Left ventricle myocardium inferior (tissue), 1 donor: ENCODE data around the gene DPH6. TPM values are rescaled to one million over a fixed set of nuclear protein-coding genes. Genes with fewer than 3 reads are reported as not detected.
"Not testable (repeated sequence)": the region's sequence is repeated elsewhere in the genome, so short reads cannot be mapped to it uniquely, and the experiment has no call there.

ENCODE experiments used
- DNase-seq: peaks from one replicate; pipeline ENCODE4 v3.0.0-alpha.2; 2020
- H3K27ac ChIP-seq: fragments of 200-600 bp; replicated peaks from 2 replicates; pipeline ENCODE4 v1.8.0; 2021
- H3K27me3 ChIP-seq: fragments of 200-600 bp; 2 replicates; pipeline ENCODE4 v1.8.0; 2021; ENCODE audit warnings: low read depth
- H3K36me3 ChIP-seq: fragments of 200-600 bp; 2 replicates; pipeline ENCODE4 v1.8.0; 2021
- H3K4me1 ChIP-seq: fragments of 200-600 bp; 2 replicates; pipeline ENCODE4 v1.8.0; 2021
- H3K4me3 ChIP-seq: fragments of 200-600 bp; 2 replicates; pipeline ENCODE4 v1.8.0; 2021; ENCODE audit warnings: mild to moderate bottlenecking, moderate library complexity
- H3K9me3 ChIP-seq: fragments of 200-600 bp; replicated peaks from 2 replicates; pipeline ENCODE4 v1.8.0; 2021
- CTCF ChIP-seq: fragments of 200-600 bp; IDR thresholded peaks from 2 replicates; pipeline ENCODE4 v1.8.0; 2021; ENCODE audit warnings: antibody characterized with exemption, mild to moderate bottlenecking, borderline replicate concordance
- intact Hi-C: fragments of 100-400 bp; cut with micrococcal nuclease; formaldehyde crosslinking; loops from one replicate; pipeline ENCODE4 v1.11.0; 2022
- total RNA-seq: library from RNA; stranded (reverse); fragmentation: NEBNext Ultra II Directional; extraction: Animal tissue kit (Norgen Biotek cat#: 25700); gene quantifications from one replicate; pipeline ENCODE4 v1.2.1, GENCODE V29; 2021
- donor health status: DM: no; HTN: yes; CAD: no; lungs with severe emphysema.

DPH6 gene
- total RNA-seq, 1 donor from 2014 or later: 13.9 TPM

GRCh38 chr15:35330916-35331315 is 215.0 kb downstream of the DPH6 start:
- H3K27me3 ChIP-seq: no peaks in the 10 kb centered on the region
- no peak overlapping the region for H3K27ac ChIP-seq
- intact Hi-C loops: no loop called here
- peaks cover 8% of the 10 kb centered on the region for H3K9me3 ChIP-seq
- no peaks in the 10 kb centered on the region for H3K4me1 ChIP-seq
- no peak overlapping the region for H3K4me3 ChIP-seq
- DNase-seq: no peak
- H3K36me3 ChIP-seq: no peaks in the 10 kb centered on the region
- no peak for TF ChIP-seq CTCF

- Histone ChIP-seq H3K4me3 (no peak overlapping the region), H3K36me3 (no peaks in the 10 kb centered on the region), H3K27ac (no peak overlapping the region), H3K4me1 (no peaks in the 10 kb centered on the region), H3K9me3 (peaks cover 8% of the 10 kb centered on the region), H3K27me3 (no peaks in the 10 kb centered on the region)
- no peak for DNase-seq
- TF ChIP-seq CTCF: no peak
- intact Hi-C loops: no loop called here
Observed at GRCh38 chr15:35330048-35330695, 215.8 kb downstream of the DPH6 start.

GRCh38 chr15:35329521-35329961 is 216.4 kb downstream of the DPH6 start:
- H3K36me3 ChIP-seq: no peaks in the 10 kb centered on the region

GRCh38 chr15:35328836-35329235 is 217.1 kb downstream of the DPH6 start:
- H3K9me3 ChIP-seq, H3K27ac ChIP-seq, intact Hi-C loops, DNase-seq, H3K36me3 ChIP-seq, H3K4me3 ChIP-seq, H3K4me1 ChIP-seq, H3K27me3 ChIP-seq: not testable (repeated sequence)

More at GRCh38 chr15:35329521-35329961, 216.4 kb downstream of the DPH6 start:
- no peak overlapping the region for H3K4me3 ChIP-seq
- no peaks in the 10 kb centered on the region for H3K27me3 ChIP-seq
- peaks cover 8% of the 10 kb centered on the region for H3K9me3 ChIP-seq
- no peak for TF ChIP-seq CTCF
- intact Hi-C loops: no loop called here
- no peaks in the 10 kb centered on the region for H3K4me1 ChIP-seq
- no peak for DNase-seq
- H3K27ac ChIP-seq: no peak overlapping the region

- DNase-seq: no peak
- Histone ChIP-seq H3K4me3 (no peak overlapping the region), H3K4me1 (no peaks in the 10 kb centered on the region), H3K36me3 (no peaks in the 10 kb centered on the region), H3K9me3 (no peaks in the 10 kb centered on the region), H3K27me3 (no peaks in the 10 kb centered on the region), H3K27ac (no peak overlapping the region)
- no peak for TF ChIP-seq CTCF
- intact Hi-C loops: no loop called here
Observed at GRCh38 chr15:35327789-35328188, 218.2 kb downstream of the DPH6 start.

GRCh38 chr15:35325374-35325941 is 220.5 kb downstream of the DPH6 start:
- no peak for TF ChIP-seq CTCF
- H3K36me3 ChIP-seq: no peaks in the 10 kb centered on the region
- intact Hi-C loops: no loop called here
- no peaks in the 10 kb centered on the region for H3K4me1 ChIP-seq
- no peaks in the 10 kb centered on the region for H3K9me3 ChIP-seq
- no peak overlapping the region for H3K27ac ChIP-seq
- H3K27me3 ChIP-seq: no peaks in the 10 kb centered on the region
- H3K4me3 ChIP-seq: no peak overlapping the region
- DNase-seq: no peak
